Nephron (organoid): ENCODE data around the gene IFNL4.

Experiments
- H3K27ac Mint-ChIP-seq, 3 experiments: 2 replicates each; pipeline ENCODE4 v1.8.0; 2020; ENCODE audit warnings: mixed read lengths in 3 of 3, mild to moderate bottlenecking in 2 of 3, moderate library complexity in 1 of 3
- H3K27me3 Mint-ChIP-seq: 2 replicates; pipeline ENCODE4 v1.8.0; 2021; ENCODE audit warnings: low read depth, mild to moderate bottlenecking, moderate library complexity, mixed read lengths
- H3K36me3 Mint-ChIP-seq: 2 replicates; pipeline ENCODE4 v1.8.0; 2020; ENCODE audit warnings: low read depth, mixed read lengths
- H3K4me1 Mint-ChIP-seq: 2 replicates; pipeline ENCODE4 v1.8.0; 2020; ENCODE audit warnings: mixed read lengths
- H3K4me3 Mint-ChIP-seq, 3 experiments: 2 replicates each; pipeline ENCODE4 v1.8.0; 2020; ENCODE audit warnings: mild to moderate bottlenecking in 3 of 3, mixed read lengths in 3 of 3, moderate library complexity in 2 of 3
- H3K9me3 Mint-ChIP-seq: 2 replicates; pipeline ENCODE4 v1.8.0; 2020; ENCODE audit warnings: mixed read lengths
- TF ChIP-seq, protein P1 (sequence below), 3 experiments: fragments of 200-600 bp; sonication (generic); IDR thresholded peaks; one replicate each; pipeline ENCODE4 v1.5.0; 2021; ENCODE audit warnings: antibody characterized with exemption in 3 of 3; ENCODE audit not compliant: unreplicated experiment in 3 of 3

IFNL4 gene

GRCh38 chr19:39248806-39249205 lies at the start of gene IFNL4:
Gene IFNL4, minus strand, starts transcription at chr19:39248856.
- Mint-ChIP-seq H3K36me3 (no peaks in the 10 kb centered on the region), H3K4me3 (peak within 1 kb of the TSS; percentile 9 to 44 (median 30)), H3K27me3 (peaks cover 74% of the 10 kb centered on the region), H3K9me3 (no peaks in the 10 kb centered on the region), H3K27ac (no peak within 1 kb of the TSS), H3K4me1 (no peaks in the 10 kb centered on the region)
- TF ChIP-seq, protein P1, sequence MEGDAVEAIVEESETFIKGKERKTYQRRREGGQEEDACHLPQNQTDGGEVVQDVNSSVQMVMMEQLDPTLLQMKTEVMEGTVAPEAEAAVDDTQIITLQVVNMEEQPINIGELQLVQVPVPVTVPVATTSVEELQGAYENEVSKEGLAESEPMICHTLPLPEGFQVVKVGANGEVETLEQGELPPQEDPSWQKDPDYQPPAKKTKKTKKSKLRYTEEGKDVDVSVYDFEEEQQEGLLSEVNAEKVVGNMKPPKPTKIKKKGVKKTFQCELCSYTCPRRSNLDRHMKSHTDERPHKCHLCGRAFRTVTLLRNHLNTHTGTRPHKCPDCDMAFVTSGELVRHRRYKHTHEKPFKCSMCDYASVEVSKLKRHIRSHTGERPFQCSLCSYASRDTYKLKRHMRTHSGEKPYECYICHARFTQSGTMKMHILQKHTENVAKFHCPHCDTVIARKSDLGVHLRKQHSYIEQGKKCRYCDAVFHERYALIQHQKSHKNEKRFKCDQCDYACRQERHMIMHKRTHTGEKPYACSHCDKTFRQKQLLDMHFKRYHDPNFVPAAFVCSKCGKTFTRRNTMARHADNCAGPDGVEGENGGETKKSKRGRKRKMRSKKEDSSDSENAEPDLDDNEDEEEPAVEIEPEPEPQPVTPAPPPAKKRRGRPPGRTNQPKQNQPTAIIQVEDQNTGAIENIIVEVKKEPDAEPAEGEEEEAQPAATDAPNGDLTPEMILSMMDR (IDR thresholded peaks at IDR 0.05; ENCODE audit: unreplicated experiment in 3 of 3) = no peak

DNA sequence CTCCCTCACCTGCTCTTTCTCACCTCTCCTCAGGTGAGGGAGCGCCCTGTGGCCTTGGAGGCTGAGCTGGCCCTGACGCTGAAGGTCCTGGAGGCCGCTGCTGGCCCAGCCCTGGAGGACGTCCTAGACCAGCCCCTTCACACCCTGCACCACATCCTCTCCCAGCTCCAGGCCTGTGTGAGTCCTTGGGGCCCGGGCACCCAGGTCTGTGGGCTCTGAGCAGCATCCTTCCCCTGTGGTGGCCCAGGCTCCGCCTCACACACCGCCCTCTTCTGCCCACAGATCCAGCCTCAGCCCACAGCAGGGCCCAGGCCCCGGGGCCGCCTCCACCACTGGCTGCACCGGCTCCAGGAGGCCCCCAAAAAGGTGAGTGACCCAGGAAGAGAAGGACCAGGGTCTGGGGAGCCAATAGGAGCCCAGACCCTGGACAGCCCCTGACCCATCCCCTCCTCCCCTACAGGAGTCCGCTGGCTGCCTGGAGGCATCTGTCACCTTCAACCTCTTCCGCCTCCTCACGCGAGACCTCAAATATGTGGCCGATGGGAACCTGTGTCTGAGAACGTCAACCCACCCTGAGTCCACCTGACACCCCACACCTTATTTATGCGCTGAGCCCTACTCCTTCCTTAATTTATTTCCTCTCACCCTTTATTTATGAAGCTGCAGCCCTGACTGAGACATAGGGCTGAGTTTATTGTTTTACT lies 49.4 kb upstream of the IFNL4 start:
- Mint-ChIP-seq H3K27me3 (peaks cover 38% of the 10 kb centered on the region), H3K4me1 (no peaks in the 10 kb centered on the region), H3K9me3 (no peaks in the 10 kb centered on the region), H3K4me3 (no peak overlapping the region), H3K27ac (no peak overlapping the region), H3K36me3 (no peaks in the 10 kb centered on the region)
- TF ChIP-seq, protein P1 (IDR thresholded peaks at IDR 0.05; ENCODE audit: unreplicated experiment in 3 of 3) = no peak

- H3K27ac Mint-ChIP-seq = no peak overlapping the region
- TF ChIP-seq, protein P1 (IDR thresholded peaks at IDR 0.05; ENCODE audit: unreplicated experiment in 3 of 3) = no peak
- peaks cover 41% of the 10 kb centered on the region for H3K27me3 Mint-ChIP-seq
- no peak overlapping the region for H3K4me3 Mint-ChIP-seq
- no peaks in the 10 kb centered on the region for H3K9me3 Mint-ChIP-seq
- no peaks in the 10 kb centered on the region for H3K4me1 Mint-ChIP-seq
- no peaks in the 10 kb centered on the region for H3K36me3 Mint-ChIP-seq
Observed at GRCh38 chr19:39296906-39297305, 48.2 kb upstream of the IFNL4 start.

GRCh38 chr19:39296055-39296645 lies 47.5 kb upstream of the IFNL4 start, which contains the start of gene IFNL1:
Gene IFNL1, plus strand, starts transcription at chr19:39296407. Its CDS starts 15 bp downstream, at chr19:39296422.
- H3K4me3 Mint-ChIP-seq = no peak within 1 kb of the TSS
- TF ChIP-seq, protein P1 (IDR thresholded peaks at IDR 0.05; ENCODE audit: unreplicated experiment in 3 of 3) = no peak
- H3K4me1 Mint-ChIP-seq = no peaks in the 10 kb centered on the region
- no peak within 1 kb of the TSS for H3K27ac Mint-ChIP-seq
- peaks cover 49% of the 10 kb centered on the region for H3K27me3 Mint-ChIP-seq
- no peaks in the 10 kb centered on the region for H3K9me3 Mint-ChIP-seq
- no peaks in the 10 kb centered on the region for H3K36me3 Mint-ChIP-seq

- Mint-ChIP-seq H3K4me1 (no peaks in the 10 kb centered on the region), H3K27ac (no peak overlapping the region), H3K4me3 (no peak overlapping the region), H3K27me3 (peaks cover 60% of the 10 kb centered on the region), H3K9me3 (peaks cover 5% of the 10 kb centered on the region), H3K36me3 (no peaks in the 10 kb centered on the region)
- TF ChIP-seq, protein P1 (IDR thresholded peaks at IDR 0.05; ENCODE audit: unreplicated experiment in 3 of 3) = no peak
Observed at GRCh38 chr19:39293394-39293793, 44.7 kb upstream of the IFNL4 start.

- H3K36me3 Mint-ChIP-seq = no peaks in the 10 kb centered on the region
- TF ChIP-seq, protein P1 (IDR thresholded peaks at IDR 0.05; ENCODE audit: unreplicated experiment in 3 of 3) = no peak
- H3K9me3 Mint-ChIP-seq = peaks cover 20% of the 10 kb centered on the region
- no peak overlapping the region for H3K27ac Mint-ChIP-seq
- no peak overlapping the region for H3K4me3 Mint-ChIP-seq
- H3K27me3 Mint-ChIP-seq = peaks cover 24% of the 10 kb centered on the region
- no peaks in the 10 kb centered on the region for H3K4me1 Mint-ChIP-seq
Observed at GRCh38 chr19:39284032-39284431, 35.4 kb upstream of the IFNL4 start.
